Natural killer cell (primary cell): ENCODE results near the gene PCCA. TPM values are rescaled to one million over a fixed set of nuclear protein-coding genes. Genes with fewer than 3 reads are reported as not detected.

Source experiments
- ATAC-seq, 3 donors: fragments of 150-1000 bp in 2 of 3; fragments of 200-7000 bp in 1 of 3; cut with Tn5 transposase; 1 replicate in 1 of 3; 2 replicates in 2 of 3; pipeline ENCODE4 v1.10.0; 2021; ENCODE audit warnings: mild to moderate bottlenecking in 2 of 3, moderate library complexity in 2 of 3
- DNase-seq, 2 donors: peaks; one replicate each; pipeline versions ENCODE4 v3.0.0 to v3.0.0-alpha.2; 2013 to 2021; ENCODE audit warnings: mixed read lengths in 1 of 2
- H3K27ac ChIP-seq: one replicate; pipeline ENCODE4 v1.5.1; 2013; ENCODE audit warnings: mild to moderate bottlenecking, low read length
- H3K27me3 ChIP-seq: one replicate; pipeline ENCODE4 v1.6.1; 2013; ENCODE audit warnings: low read length; ENCODE audit not compliant: control insufficient read depth, insufficient read depth
- H3K36me3 ChIP-seq: one replicate; pipeline ENCODE4 v1.6.1; 2013; ENCODE audit warnings: low read length; ENCODE audit not compliant: control insufficient read depth, insufficient read depth
- H3K4me1 ChIP-seq: one replicate; pipeline ENCODE4 v1.6.1; 2013; ENCODE audit warnings: low read length; ENCODE audit not compliant: control insufficient read depth, insufficient read depth
- H3K4me3 ChIP-seq: one replicate; pipeline ENCODE4 v1.5.1; 2013; ENCODE audit warnings: low read length
- H3K9me3 ChIP-seq: one replicate; pipeline ENCODE4 v1.6.1; 2013; ENCODE audit warnings: low read length; ENCODE audit not compliant: control insufficient read depth, insufficient read depth
- H3K27ac Mint-ChIP-seq, 2 donors: one replicate each; pipeline ENCODE4 v1.8.0; 2022; ENCODE audit warnings: mild to moderate bottlenecking in 2 of 2, mixed read lengths in 2 of 2, moderate library complexity in 1 of 2
- H3K27me3 Mint-ChIP-seq, 2 donors: one replicate each; pipeline ENCODE4 v1.8.0; 2022; ENCODE audit warnings: low read depth in 2 of 2, mixed read lengths in 2 of 2
- H3K36me3 Mint-ChIP-seq: one replicate; pipeline ENCODE4 v1.8.0; 2022; ENCODE audit warnings: mixed read lengths
- H3K4me1 Mint-ChIP-seq, 2 donors: one replicate each; pipeline ENCODE4 v1.8.0; 2022; ENCODE audit warnings: mixed read lengths in 2 of 2
- H3K4me3 Mint-ChIP-seq: one replicate; pipeline ENCODE4 v1.8.0; 2022; ENCODE audit warnings: mild to moderate bottlenecking, moderate library complexity, mixed read lengths
- H3K9me3 Mint-ChIP-seq, 2 donors: one replicate each; pipeline ENCODE4 v1.8.0; 2022; ENCODE audit warnings: mixed read lengths in 2 of 2
- WGBS: methylation state at CpG from one replicate; pipeline ENCODE4 v1.1.7; 2013; ENCODE audit warnings: missing lambda C conversion rate; ENCODE audit not compliant: insufficient coverage; 5-methylcytosine and 5-hydroxymethylcytosine counted together
- intact Hi-C: fragments of 100-400 bp; cut with micrococcal nuclease; formaldehyde crosslinking; loops from one replicate; pipeline ENCODE4 v1.14.2; 2022
- total RNA-seq, 4 donors: library from RNA; stranded (reverse); fragments of 120-200 nt in 1 of 4; gene quantifications; one replicate each; pipeline versions ENCODE4 v1.2.3 to v1.2.4, GENCODE V29; 2013 to 2022
- TF ChIP-seq, protein P1 (sequence below): fragments of 200-600 bp; IDR thresholded peaks from one replicate; pipeline ENCODE4 v1.8.0; 2022; ENCODE audit warnings: antibody characterized with exemption

Gene PCCA
- total RNA-seq = 10 to 100 TPM; 25.5 to 28.5 (median 28.2) TPM
- 28.2 TPM for total RNA-seq (2013)

GRCh38 chr13:100088644-100089464, at the start of gene PCCA:
PCCA (plus strand) TSS chr13:100089093; CDS start chr13:100089121, 28 bp downstream.
- no peaks in the 10 kb centered on the region for H3K9me3 ChIP-seq
- no peaks in the 10 kb centered on the region for H3K36me3 Mint-ChIP-seq
- H3K36me3 ChIP-seq = no peaks in the 10 kb centered on the region
- under 1% methylated on average over 77 of the region's 77 CpGs for WGBS
- no peaks in the 10 kb centered on the region for H3K27me3 Mint-ChIP-seq
- TF ChIP-seq, protein P1, sequence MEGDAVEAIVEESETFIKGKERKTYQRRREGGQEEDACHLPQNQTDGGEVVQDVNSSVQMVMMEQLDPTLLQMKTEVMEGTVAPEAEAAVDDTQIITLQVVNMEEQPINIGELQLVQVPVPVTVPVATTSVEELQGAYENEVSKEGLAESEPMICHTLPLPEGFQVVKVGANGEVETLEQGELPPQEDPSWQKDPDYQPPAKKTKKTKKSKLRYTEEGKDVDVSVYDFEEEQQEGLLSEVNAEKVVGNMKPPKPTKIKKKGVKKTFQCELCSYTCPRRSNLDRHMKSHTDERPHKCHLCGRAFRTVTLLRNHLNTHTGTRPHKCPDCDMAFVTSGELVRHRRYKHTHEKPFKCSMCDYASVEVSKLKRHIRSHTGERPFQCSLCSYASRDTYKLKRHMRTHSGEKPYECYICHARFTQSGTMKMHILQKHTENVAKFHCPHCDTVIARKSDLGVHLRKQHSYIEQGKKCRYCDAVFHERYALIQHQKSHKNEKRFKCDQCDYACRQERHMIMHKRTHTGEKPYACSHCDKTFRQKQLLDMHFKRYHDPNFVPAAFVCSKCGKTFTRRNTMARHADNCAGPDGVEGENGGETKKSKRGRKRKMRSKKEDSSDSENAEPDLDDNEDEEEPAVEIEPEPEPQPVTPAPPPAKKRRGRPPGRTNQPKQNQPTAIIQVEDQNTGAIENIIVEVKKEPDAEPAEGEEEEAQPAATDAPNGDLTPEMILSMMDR = no peak
- DNase-seq = peak; percentile 74 to 78
- peak within 1 kb of the TSS; percentile 82 to 89 for H3K27ac Mint-ChIP-seq
- intact Hi-C loops = no loop called here
- H3K27ac ChIP-seq = no peak within 1 kb of the TSS
- no peaks in the 10 kb centered on the region for H3K9me3 Mint-ChIP-seq
- peak within 1 kb of the TSS; percentile 78 for H3K4me3 ChIP-seq
- peaks cover 15% of the 10 kb centered on the region for H3K4me1 ChIP-seq
- H3K27me3 ChIP-seq = no peaks in the 10 kb centered on the region
- H3K4me1 Mint-ChIP-seq = peaks cover 28 to 32% of the 10 kb centered on the region in 2 donors
- ATAC-seq = peak; percentile 86 to 87 (median 86)
- H3K4me3 Mint-ChIP-seq = peak within 1 kb of the TSS; percentile 97

- Histone ChIP-seq H3K9me3 (no peaks in the 10 kb centered on the region), H3K27ac (no peak overlapping the region), H3K4me1 (no peaks in the 10 kb centered on the region), H3K4me3 (no peak overlapping the region), H3K36me3 (no peaks in the 10 kb centered on the region), H3K27me3 (no peaks in the 10 kb centered on the region)
- no peak for DNase-seq
- Mint-ChIP-seq H3K27ac (no peak overlapping the region), H3K4me1 (no peaks in the 10 kb centered on the region), H3K4me3 (no peak overlapping the region), H3K9me3 (no peaks in the 10 kb centered on the region), H3K36me3 (no peaks in the 10 kb centered on the region), H3K27me3 (peaks cover 3 to 8% of the 10 kb centered on the region in 2 donors)
- TF ChIP-seq, protein P1 = no peak
- ATAC-seq = no peak
- 91% methylated on average over 3 of the region's 4 CpGs for WGBS
- intact Hi-C loops = no loop called here
These were observed 49.2 kb upstream of the PCCA start for GRCh38 chr13:100039740-100040139.

DNA sequence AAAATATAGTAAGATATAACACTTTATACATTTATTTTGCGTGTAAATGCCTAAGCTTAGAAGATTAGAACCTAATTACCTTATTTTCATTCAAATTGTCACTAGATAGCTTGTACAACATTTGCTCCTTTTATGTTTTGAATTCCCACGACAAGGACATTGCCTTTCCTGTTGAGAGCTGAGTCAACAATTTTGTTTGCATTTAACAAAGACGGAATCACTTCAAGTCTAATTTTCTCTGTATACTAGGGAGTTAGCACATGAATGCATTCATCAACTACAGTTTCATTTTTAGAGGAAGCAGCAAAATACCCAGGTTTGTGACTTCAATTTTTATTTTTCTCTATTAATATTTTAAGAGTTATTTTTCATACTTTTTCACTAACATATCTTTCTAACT, 48.7 kb upstream of the PCCA start:
- DNase-seq (no peak), ATAC-seq (no peak)
- no peaks in the 10 kb centered on the region for H3K36me3 Mint-ChIP-seq
- intact Hi-C loops = no loop called here
- H3K36me3 ChIP-seq = no peaks in the 10 kb centered on the region
- peaks cover 3 to 8% of the 10 kb centered on the region in 2 donors for H3K27me3 Mint-ChIP-seq
- no peaks in the 10 kb centered on the region for H3K4me1 ChIP-seq
- no peaks in the 10 kb centered on the region for H3K27me3 ChIP-seq
- H3K4me3 Mint-ChIP-seq = no peak overlapping the region
- H3K27ac ChIP-seq = no peak overlapping the region
- no peak overlapping the region for H3K4me3 ChIP-seq
- TF ChIP-seq, protein P1 = no peak
- no peak overlapping the region for H3K27ac Mint-ChIP-seq
- no peaks in the 10 kb centered on the region for H3K9me3 ChIP-seq
- 77% methylated on average over 2 of the region's 3 CpGs for WGBS
- H3K9me3 Mint-ChIP-seq = no peaks in the 10 kb centered on the region
- H3K4me1 Mint-ChIP-seq = no peaks in the 10 kb centered on the region
